Activated naive CD4-positive, alpha-beta T cell treated with anti-CD3 and anti-CD28 coated beads, Interleukin-2, amount 50 U/mL, for 16 hours (primary cell): ENCODE data around the gene PDE3B.
A peak's percentile ranks its signal among the peaks of the same experiment; 100 is the strongest.
"Not testable (repeated sequence)": the region's sequence is repeated elsewhere in the genome, so short reads cannot be mapped to it uniquely, and the experiment has no call there.

Experiments
- DNase-seq: peaks from one replicate; pipeline ENCODE4 v3.0.0-alpha.2; 2020

The PDE3B gene

GRCh38 chr11:14819596-14819995 is 176.0 kb downstream of the PDE3B start:
- DNase-seq: no peak

DNA sequence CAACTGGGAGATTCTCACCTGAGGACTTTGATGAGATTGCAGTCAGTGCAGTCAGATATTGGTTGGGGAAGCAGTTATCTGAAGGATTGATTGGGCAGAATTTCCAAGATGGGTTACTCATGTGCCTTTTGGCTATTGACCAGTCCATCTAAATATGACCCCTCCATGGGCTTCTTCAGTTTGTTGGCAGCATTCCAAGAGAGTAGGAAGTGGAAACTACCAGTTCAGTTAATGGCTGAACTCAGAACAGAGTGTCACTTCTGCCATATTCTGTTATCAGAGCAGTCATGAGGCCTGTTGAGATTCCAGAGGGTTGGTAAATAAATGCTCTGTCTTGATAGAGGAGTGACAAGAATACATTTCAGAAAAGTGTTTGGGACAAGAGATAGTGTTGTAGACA is 177.4 kb downstream of the PDE3B start:
- DNase-seq: no peak

GRCh38 chr11:14826600-14826999 is 183.0 kb downstream of the PDE3B start:
- DNase-seq: no peak

- DNase-seq: no peak
Observed at GRCh38 chr11:14835496-14836492, 192.2 kb downstream of the PDE3B start.

- DNase-seq: no peak
Observed at GRCh38 chr11:14842002-14842401, 198.4 kb downstream of the PDE3B start.

- DNase-seq: no peak
Observed at GRCh38 chr11:14852571-14853177, 209.1 kb downstream of the PDE3B start.

GRCh38 chr11:14854057-14854456 is 210.5 kb downstream of the PDE3B start:
- no peak for DNase-seq

GRCh38 chr11:14855890-14856289 is 212.3 kb downstream of the PDE3B start:
- DNase-seq: no peak

DNA sequence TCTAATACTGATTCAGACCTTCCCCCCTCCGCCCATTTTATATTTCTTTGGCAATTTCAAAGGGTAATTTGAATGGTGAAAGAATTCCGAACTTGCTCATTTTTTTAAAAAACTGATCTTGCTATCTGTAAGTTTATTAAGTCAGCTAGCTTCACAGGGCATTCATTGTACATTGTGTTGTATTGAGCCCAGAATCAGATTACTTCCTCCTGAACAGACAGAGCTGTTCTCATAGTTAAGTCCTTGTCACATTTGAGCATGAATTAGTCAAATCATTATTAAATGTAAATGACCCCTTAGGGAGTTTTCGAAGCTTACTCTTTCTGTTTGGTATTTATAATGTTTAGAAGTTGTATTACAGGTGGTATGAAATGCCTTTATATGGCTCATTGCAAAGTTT is 214.0 kb downstream of the PDE3B start:
- DNase-seq: no peak

DNA sequence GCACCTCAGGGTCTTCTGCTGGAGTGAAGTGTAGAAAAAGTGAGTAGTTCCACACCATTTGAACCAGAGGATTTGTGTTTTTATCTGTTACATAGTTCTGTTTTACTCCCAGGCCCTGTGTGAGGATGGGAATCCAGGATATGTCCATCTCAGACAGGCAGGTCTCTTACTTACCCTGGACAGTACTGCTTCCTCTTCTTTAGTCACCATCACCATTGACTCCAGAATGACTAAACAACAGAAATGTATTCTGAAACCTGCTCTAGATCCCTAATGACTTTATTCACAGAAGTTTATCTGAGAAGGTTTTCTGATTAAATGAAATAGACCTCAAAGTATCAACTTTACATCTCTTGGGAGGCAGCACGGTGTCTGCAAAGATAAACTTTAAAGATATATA is 214.8 kb downstream of the PDE3B start:
- no peak for DNase-seq

- no peak for DNase-seq
Observed at GRCh38 chr11:14860511-14860910, 216.9 kb downstream of the PDE3B start.

GRCh38 chr11:14861680-14862079 is 218.1 kb downstream of the PDE3B start:
- no peak for DNase-seq

- DNase-seq: not testable (repeated sequence)
Observed at GRCh38 chr11:14863775-14864174, 220.2 kb downstream of the PDE3B start.

DNA sequence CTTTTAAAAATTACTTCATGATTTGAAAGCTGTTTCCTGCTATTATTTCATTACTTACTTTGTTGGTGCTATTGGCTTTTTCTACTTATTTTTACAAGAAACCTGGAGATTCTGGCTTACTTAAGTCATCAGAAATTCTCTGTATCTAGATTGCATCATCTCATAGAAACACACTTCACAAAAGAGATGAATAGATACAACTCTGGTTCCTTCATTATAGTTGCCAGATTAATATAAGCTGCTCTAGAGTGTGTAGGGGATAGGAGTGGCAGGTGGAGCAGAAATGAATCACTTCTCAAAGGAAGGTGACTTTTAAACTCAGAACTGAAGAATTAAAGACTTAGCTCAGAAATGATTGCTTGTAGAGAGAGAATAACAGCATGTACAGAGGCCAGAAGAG is 228.4 kb downstream of the PDE3B start:
- no peak for DNase-seq

- no peak for DNase-seq
Observed at GRCh38 chr11:14873632-14874031, 230.0 kb downstream of the PDE3B start.

DNA sequence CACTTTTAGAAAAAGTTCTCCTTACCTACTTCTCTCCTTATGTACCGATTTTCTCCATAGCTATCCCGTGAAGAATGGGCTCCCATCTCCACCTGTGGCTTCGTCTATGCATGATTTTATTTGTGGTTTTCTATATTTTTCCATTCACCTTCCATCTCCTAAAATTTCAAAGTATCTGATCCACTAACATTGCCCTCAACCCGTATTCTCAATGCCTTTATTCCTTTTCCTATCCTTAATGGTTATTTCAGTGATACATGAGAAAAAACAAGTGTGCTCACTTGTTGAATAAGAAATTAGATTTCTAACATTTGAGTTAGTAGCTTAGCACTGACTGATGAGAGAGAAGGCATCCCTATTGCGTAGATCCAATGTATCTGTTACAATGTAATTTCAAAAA is 231.6 kb downstream of the PDE3B start:
- no peak for DNase-seq

DNA sequence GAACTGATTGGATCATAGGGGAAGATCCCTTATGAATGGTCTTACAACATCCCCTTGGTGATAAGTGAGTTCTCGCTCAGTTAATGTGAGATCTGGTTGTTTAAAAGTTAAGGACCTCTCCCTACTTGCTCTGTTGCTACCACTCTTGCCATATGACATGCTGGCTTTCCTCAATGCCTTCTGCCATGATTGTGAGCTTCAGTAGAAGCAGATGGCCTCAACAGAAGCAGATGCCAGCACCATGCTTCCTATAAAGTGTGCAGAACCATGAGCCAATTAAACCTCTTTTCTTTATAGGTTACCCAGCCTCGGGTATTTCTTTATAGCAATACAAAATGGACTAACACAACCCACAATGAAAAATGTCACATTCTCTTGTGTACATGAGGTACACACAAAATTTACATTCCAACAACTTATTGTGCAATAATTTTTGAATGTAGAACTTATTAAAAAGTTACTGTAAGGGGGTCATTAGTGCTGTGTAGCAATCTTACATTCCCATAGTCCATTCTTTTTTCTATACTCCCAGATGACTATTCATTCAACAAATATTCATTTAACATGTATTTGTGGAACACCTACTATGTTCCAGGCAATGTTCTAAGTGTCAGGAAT is 238.1 kb downstream of the PDE3B start:
- no peak for DNase-seq

GRCh38 chr11:14882196-14882595 is 238.6 kb downstream of the PDE3B start:
- no peak for DNase-seq

GRCh38 chr11:14883683-14884082 is 240.1 kb downstream of the PDE3B start:
- DNase-seq: not testable (repeated sequence)

DNA sequence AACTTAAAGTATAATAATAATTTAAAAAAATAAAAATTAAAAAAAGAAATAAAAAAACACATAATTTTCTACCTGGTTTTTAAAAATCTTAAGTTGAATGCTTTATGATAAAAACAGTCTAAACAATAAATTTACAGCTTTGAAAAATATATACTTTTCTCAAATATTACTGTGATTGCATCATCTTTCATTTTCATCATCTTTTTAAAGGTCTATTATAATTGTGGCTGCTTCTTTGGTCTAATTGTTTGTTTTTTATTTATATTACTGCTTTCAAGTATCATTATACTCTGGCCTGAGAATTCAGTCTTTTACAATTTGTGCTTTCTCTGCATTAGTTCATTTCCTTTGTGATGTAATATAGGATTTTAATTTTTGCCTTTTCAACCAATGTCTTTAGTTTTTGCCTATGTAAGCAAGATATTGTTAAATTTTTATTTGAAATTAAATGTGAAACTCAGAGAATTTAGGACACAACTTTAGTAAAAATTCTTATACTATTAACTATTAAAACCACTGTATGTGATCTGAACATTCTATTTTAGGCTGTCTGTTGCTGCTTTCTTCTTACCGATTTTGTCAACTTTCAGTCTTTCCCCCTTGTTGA is 241.2 kb downstream of the PDE3B start:
- no peak for DNase-seq

- no peak for DNase-seq
Observed at GRCh38 chr11:14886513-14886912, 242.9 kb downstream of the PDE3B start.

DNA sequence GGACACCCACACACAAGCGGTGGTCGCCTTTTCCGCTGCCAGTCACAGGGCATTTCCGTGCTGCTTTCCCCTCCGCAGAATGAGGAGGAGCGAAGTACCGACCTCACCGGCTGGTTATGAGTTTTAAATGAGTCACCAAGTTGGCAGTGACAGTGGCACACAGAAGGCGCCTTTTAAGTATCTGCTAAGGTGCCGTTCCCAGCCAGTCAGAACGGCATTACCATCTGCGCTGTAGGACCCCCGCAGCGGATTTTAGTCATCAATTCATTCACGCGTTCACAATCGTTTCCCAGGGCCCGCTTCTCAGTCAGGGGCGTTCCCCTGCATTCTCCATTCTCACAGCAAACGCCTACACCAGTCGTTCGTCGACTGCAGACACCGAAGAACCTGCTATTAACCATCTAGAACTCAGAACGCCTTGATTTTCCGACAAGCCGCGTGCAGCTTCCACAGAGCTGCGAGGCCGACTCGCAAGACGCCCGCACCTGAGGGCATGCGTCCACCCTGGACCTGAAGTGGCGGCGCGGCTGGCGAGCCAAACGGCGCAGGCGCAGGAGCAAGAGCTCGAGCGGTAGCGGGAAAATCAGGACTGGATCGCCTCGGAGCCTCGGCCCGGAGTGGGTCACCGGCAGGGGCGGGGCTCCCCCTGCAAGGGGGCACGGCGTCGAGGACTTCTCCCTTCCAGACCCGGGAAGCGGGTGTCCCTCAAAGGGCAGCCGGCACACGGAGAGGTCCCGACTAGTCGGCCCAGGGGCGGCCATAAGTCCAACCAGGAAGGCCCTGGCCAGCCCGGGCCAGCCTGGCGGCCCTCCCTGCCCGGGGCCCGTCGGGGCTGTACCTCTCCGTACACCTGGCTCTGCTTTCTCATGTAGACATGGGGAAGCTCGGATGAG is 247.8 kb downstream of the PDE3B start:
- peak; percentile 88 for DNase-seq
